ENCODE results near the gene SHLD3.
"Not testable (repeated sequence)": the region's sequence is repeated elsewhere in the genome, so short reads cannot be mapped to it uniquely, and the experiment has no call there.

Gene SHLD3

DNA sequence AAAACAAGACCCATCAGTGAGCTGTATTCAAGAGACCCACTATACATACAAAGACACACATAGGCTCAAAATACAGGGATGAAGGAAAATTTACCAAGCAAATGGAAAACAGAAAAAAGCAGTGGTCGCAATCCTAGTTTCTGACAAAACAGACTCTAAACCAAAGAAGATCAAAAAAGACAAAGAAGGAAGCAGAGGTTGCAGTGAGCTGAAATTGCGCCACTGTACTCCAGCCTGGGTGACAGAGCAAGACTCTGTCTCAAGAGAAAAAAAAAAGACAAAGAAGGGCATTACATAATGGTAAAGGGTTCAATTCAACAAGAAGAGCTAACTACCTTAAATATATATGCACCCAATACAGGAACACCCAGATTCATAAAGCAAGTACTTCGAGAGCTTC is 51.2 kb downstream of the SHLD3 start:
- H3K4me1 ChIP-seq (ENCODE audit: control insufficient read depth, insufficient read depth, low read length, poor library complexity, severe bottlenecking); H3K9me3 ChIP-seq (ENCODE audit: control insufficient read depth, low read length); H3K4me3 ChIP-seq (ENCODE audit: extremely low read depth, insufficient read depth, low read length, poor library complexity, severe bottlenecking); H3K27ac ChIP-seq (ENCODE audit: low read depth, low read length, severe bottlenecking): not testable (repeated sequence)
- WGBS, 2 experiments (ENCODE audit: insufficient coverage in 2 of 2): 100% methylated on average over 1 of the region's 3 CpGs; no CpG with 5 or more reads in 1 of the 2 experiments
- peaks cover 42% of the 10 kb centered on the region for H3K36me3 ChIP-seq (ENCODE audit: control insufficient read depth, insufficient read depth, low read length)

Data from mesodermal cell (in vitro differentiated cells).